ENCODE measurements around the gene EYA4.
A peak's percentile ranks its signal among the peaks of the same experiment; 100 is the strongest.

The EYA4 gene, protein sequence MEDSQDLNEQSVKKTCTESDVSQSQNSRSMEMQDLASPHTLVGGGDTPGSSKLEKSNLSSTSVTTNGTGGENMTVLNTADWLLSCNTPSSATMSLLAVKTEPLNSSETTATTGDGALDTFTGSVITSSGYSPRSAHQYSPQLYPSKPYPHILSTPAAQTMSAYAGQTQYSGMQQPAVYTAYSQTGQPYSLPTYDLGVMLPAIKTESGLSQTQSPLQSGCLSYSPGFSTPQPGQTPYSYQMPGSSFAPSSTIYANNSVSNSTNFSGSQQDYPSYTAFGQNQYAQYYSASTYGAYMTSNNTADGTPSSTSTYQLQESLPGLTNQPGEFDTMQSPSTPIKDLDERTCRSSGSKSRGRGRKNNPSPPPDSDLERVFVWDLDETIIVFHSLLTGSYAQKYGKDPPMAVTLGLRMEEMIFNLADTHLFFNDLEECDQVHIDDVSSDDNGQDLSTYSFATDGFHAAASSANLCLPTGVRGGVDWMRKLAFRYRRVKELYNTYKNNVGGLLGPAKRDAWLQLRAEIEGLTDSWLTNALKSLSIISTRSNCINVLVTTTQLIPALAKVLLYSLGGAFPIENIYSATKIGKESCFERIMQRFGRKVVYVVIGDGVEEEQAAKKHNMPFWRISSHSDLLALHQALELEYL

GRCh38 chr6:133241086-133241900, at the start of gene EYA4:
EYA4 (plus strand) TSS chr6:133241357; CDS start chr6:133274781, 33,424 bp downstream.
- H3K4me3 ChIP-seq (ENCODE audit: low read depth, low read length): peak within 1 kb of the TSS; percentile 97
- TF ChIP-seq CTCF (IDR thresholded peaks at IDR 0.05; ENCODE audit: low read depth, low read length): no peak

DNA sequence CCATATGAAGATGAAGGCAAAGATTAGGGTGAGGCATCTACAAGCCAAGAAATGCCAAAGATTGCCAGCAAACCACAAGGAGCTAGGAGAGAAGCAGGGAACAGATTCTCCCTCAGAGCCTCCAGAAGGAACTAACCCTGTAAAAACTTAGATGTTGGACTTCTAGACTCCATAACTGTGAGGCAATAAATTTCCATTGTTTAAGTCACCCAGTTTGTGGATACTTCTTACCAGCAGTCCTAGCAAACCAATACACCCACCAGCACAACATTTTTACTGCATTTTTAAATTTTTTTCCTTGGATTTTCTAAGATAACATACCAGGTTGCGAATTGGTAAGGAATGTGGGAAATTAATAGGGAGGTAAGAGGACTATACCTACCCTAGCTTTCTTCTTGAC, 47.8 kb upstream of the EYA4 start:
- H3K4me3 ChIP-seq (ENCODE audit: low read depth, low read length): no peak overlapping the region
- TF ChIP-seq CTCF (IDR thresholded peaks at IDR 0.05; ENCODE audit: low read depth, low read length): no peak

- H3K4me3 ChIP-seq (ENCODE audit: low read depth, low read length): no peak overlapping the region
- no peak for TF ChIP-seq CTCF (IDR thresholded peaks at IDR 0.05; ENCODE audit: low read depth, low read length)
These were observed 42.4 kb upstream of the EYA4 start for GRCh38 chr6:133198725-133199124.

- TF ChIP-seq CTCF (IDR thresholded peaks at IDR 0.05; ENCODE audit: low read depth, low read length): no peak
- H3K4me3 ChIP-seq (ENCODE audit: low read depth, low read length): no peak overlapping the region
These were observed 39.9 kb upstream of the EYA4 start for GRCh38 chr6:133201231-133201630.

DNA sequence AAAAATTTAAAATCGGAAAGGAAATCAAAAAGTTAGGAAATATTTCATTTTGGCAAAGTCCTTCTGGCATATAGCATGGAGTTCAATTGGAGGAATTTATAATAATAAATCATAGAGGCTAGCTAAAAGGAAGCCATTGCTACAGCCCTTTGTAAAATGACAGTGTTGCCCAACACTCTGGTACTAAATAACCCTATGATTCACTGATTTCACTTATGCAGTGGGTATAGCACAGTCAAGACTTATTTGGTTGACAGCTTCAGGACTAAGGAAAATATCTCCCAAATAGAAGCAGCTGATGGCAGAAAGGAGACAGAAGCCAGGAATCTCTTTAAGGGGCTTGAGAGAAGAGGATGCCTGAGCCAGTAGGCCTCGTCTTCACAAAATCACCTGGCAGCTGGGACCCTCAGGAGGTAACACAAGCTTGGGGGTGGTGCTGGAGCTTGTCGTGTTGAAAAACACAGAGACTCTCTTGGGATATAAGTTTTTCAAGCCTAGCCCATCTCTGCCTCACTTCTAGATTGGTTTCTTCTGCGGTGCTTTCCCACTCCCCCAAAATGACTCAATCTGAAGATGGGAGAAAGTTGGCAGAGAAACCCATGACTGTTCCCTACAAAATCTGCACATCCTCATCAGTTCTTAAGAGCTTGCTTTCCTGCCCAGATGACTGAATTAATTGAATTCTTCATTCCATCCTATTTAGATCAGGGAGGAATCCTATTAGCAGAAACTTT, 38.4 kb upstream of the EYA4 start:
- no peak overlapping the region for H3K4me3 ChIP-seq (ENCODE audit: low read depth, low read length)
- no peak for TF ChIP-seq CTCF (IDR thresholded peaks at IDR 0.05; ENCODE audit: low read depth, low read length)

DNA sequence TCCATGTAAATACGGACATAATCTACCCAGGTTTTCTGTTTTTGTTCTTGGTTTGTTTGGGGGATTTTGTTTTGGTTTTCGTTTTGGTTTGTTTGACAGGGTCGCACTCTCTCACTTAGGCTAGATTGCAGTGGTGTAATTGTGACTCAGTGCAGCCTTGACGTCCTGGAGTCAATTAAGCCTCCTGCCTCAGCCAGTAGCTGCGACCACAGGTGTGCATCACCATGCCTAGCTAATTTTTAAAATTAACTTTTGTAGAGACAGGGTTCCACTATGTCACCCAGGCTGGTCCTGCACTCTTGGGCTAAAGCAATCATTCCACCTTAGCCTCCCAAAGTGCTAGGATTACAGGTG, 37.8 kb upstream of the EYA4 start:
- no peak for TF ChIP-seq CTCF (IDR thresholded peaks at IDR 0.05; ENCODE audit: low read depth, low read length)
- H3K4me3 ChIP-seq (ENCODE audit: low read depth, low read length): no peak overlapping the region

All from WI38 (cell line).